GM23248 (cell line): ENCODE data around the gene ABCC1. TPM values are rescaled to one million over a fixed set of nuclear protein-coding genes. Genes with fewer than 3 reads are reported as not detected.

Experiments used
- DNase-seq: peaks from one replicate; pipeline ENCODE4 v3.0.0-alpha.2; 2015
- H2AFZ ChIP-seq: fragments of 200-600 bp; sonication (generic); 2 replicates; pipeline ENCODE4 v1.6.1; 2016; ENCODE audit warnings: antibody characterized with exemption
- H3F3A ChIP-seq: fragments of 200-600 bp; sonication (generic); 2 replicates; pipeline ENCODE4 v1.6.1; 2016; ENCODE audit warnings: mild to moderate bottlenecking, antibody characterized with exemption, mixed run types; ENCODE audit not compliant: insufficient read depth
- H3K27ac ChIP-seq: fragments of 200-600 bp; sonication (generic); 2 replicates; pipeline ENCODE4 v1.5.1; 2016; ENCODE audit warnings: mild to moderate bottlenecking
- H3K27me3 ChIP-seq: fragments of 200-600 bp; sonication (generic); replicated peaks from 2 replicates; pipeline ENCODE4 v1.6.1; 2016; ENCODE audit warnings: mild to moderate bottlenecking; ENCODE audit not compliant: insufficient read depth
- H3K36me3 ChIP-seq: fragments of 200-600 bp; sonication (generic); 2 replicates; pipeline ENCODE4 v1.6.1; 2016; ENCODE audit warnings: low read depth, mild to moderate bottlenecking
- H3K4me1 ChIP-seq: fragments of 200-600 bp; sonication (generic); 2 replicates; pipeline ENCODE4 v1.6.1; 2016; ENCODE audit warnings: mild to moderate bottlenecking; ENCODE audit not compliant: insufficient read depth
- H3K4me2 ChIP-seq: fragments of 200-600 bp; sonication (generic); one replicate; pipeline ENCODE4 v1.6.1; 2016; ENCODE audit warnings: mild to moderate bottlenecking; ENCODE audit not compliant: unreplicated experiment
- H3K4me3 ChIP-seq: fragments of 200-600 bp; sonication (generic); 2 replicates; pipeline ENCODE4 v1.5.1; 2016; ENCODE audit warnings: mild to moderate bottlenecking
- H3K79me2 ChIP-seq: fragments of 200-600 bp; sonication (generic); 2 replicates; pipeline ENCODE4 v1.6.1; 2016; ENCODE audit warnings: mild to moderate bottlenecking; ENCODE audit not compliant: insufficient read depth
- H3K9ac ChIP-seq: fragments of 200-600 bp; sonication (generic); 2 replicates; pipeline ENCODE4 v1.6.1; 2016; ENCODE audit warnings: mild to moderate bottlenecking
- H3K9me2 ChIP-seq: fragments of 200-600 bp; sonication (generic); 2 replicates; pipeline ENCODE4 v1.6.1; 2016; ENCODE audit warnings: mixed run types, mild to moderate bottlenecking, moderate library complexity; ENCODE audit not compliant: insufficient read depth
- H3K9me3 ChIP-seq: fragments of 200-600 bp; sonication (generic); one replicate; pipeline ENCODE4 v1.6.1; 2017; ENCODE audit warnings: low read depth
- H4K20me1 ChIP-seq: fragments of 200-600 bp; sonication (generic); 2 replicates; pipeline ENCODE4 v1.6.0; 2016; ENCODE audit not compliant: insufficient read depth
- EZH2 ChIP-seq: fragments of 200-600 bp; sonication (generic); IDR thresholded peaks from 2 replicates; pipeline ENCODE4 v1.6.1; 2018; ENCODE audit warnings: antibody characterized with exemption, mild to moderate bottlenecking; ENCODE audit not compliant: insufficient read depth, poor library complexity, severe bottlenecking
- EZH2phosphoT487 ChIP-seq: fragments of 200-600 bp; sonication (generic); IDR thresholded peaks from 2 replicates; pipeline ENCODE4 v1.6.1; 2018; ENCODE audit warnings: antibody characterized with exemption, moderate library complexity, mild to moderate bottlenecking, low read depth; ENCODE audit not compliant: insufficient read depth
- WGBS, 2 experiments: methylation state at CpG; one replicate each; pipeline ENCODE4 v1.1.6; 2015 to 2017; ENCODE audit warnings: low lambda C conversion rate in 2 of 2, low coverage in 1 of 2; ENCODE audit errors: missing lambda C conversion rate in 2 of 2; 5-methylcytosine and 5-hydroxymethylcytosine counted together
- in situ Hi-C: fragments of 300-500 bp; cut with MboI; formaldehyde crosslinking; loops from 2 replicates; pipeline ENCODE4 v1.15.0; 2020
- polyA plus RNA-seq: library from polyadenylated mRNA; unstranded; fragments of >200 nt; fragmentation: Nextera tagmentation; extraction: Ambion mirVana; gene quantifications from 2 replicates; pipeline ENCODE4 v1.2.1, GENCODE V29; 2016
- total RNA-seq: library from RNA; depleted of rRNA; stranded (reverse); fragments of >200 nt; shearing (Covaris generic); gene quantifications from 2 replicates; pipeline ENCODE4 v1.2.3, GENCODE V29; 2014

The ABCC1 gene
- total and polyA plus RNA-seq, 2 experiments from 2014 or later: 16.2 to 25.5 TPM

- DNase-seq: no peak
- 61 to 63% methylated on average over 2 of the region's 2 CpGs for WGBS, 2 experiments
- Histone ChIP-seq H3K4me1 (no peaks in the 10 kb centered on the region), H2AFZ (no peak overlapping the region), H4K20me1 (no peaks in the 10 kb centered on the region), H3F3A (no peaks in the 10 kb centered on the region), H3K27me3 (no peaks in the 10 kb centered on the region), H3K4me2 (no peak overlapping the region), H3K36me3 (no peaks in the 10 kb centered on the region), H3K4me3 (no peak overlapping the region), H3K79me2 (no peaks in the 10 kb centered on the region), H3K9ac (no peak overlapping the region), H3K9me3 (no peaks in the 10 kb centered on the region), H3K27ac (no peak overlapping the region), H3K9me2 (no peaks in the 10 kb centered on the region)
- in situ Hi-C loops: no loop called here
- TF ChIP-seq EZH2phosphoT487 (no peak), EZH2 (no peak)
Measured at GRCh38 chr16:15906439-15906838, 43.0 kb upstream of the ABCC1 start.

DNA sequence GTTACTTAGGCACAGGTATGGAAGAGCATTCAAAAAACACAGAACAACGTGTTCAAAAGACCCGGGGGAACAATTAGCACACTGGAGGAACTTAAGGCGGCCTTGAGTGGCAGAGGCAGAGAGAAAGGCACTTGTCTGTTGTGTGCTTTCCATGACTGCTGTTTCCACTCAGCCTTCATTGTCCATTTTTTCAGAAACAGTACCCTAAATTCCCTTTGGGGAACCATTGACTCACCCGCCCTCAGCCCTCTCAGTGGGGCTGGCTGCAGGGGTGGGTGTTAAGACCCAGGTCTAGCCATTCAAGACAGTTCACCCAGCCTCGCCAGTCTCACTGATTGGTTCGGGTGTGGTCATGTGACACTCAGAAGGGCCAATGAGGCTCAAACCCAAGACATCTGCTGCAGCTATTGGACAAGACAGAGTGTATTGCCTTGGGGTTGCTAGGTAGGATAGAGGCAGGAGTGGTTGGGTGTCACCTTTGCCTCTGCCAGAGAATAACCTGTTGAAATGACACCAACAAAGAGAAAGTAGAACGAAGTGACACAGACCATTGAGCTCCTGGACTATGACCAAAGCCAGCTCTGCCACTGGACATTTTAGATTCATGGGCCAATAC lies 41.4 kb upstream of the ABCC1 start:
- H2AFZ ChIP-seq: no peak overlapping the region
- in situ Hi-C loops: no loop called here
- no peaks in the 10 kb centered on the region for H3F3A ChIP-seq
- H3K9me2 ChIP-seq: no peaks in the 10 kb centered on the region
- no peaks in the 10 kb centered on the region for H3K4me1 ChIP-seq
- no peaks in the 10 kb centered on the region for H3K9me3 ChIP-seq
- no peak overlapping the region for H3K4me2 ChIP-seq
- DNase-seq: peak; percentile 26
- 63 to 64% methylated on average over 7 of the region's 7 CpGs for WGBS, 2 experiments
- no peak for TF ChIP-seq EZH2
- no peak for TF ChIP-seq EZH2phosphoT487
- no peaks in the 10 kb centered on the region for H4K20me1 ChIP-seq
- no peak overlapping the region for H3K4me3 ChIP-seq
- H3K27me3 ChIP-seq: no peaks in the 10 kb centered on the region
- no peak overlapping the region for H3K9ac ChIP-seq
- H3K36me3 ChIP-seq: no peaks in the 10 kb centered on the region
- H3K79me2 ChIP-seq: no peaks in the 10 kb centered on the region
- H3K27ac ChIP-seq: no peak overlapping the region

DNA sequence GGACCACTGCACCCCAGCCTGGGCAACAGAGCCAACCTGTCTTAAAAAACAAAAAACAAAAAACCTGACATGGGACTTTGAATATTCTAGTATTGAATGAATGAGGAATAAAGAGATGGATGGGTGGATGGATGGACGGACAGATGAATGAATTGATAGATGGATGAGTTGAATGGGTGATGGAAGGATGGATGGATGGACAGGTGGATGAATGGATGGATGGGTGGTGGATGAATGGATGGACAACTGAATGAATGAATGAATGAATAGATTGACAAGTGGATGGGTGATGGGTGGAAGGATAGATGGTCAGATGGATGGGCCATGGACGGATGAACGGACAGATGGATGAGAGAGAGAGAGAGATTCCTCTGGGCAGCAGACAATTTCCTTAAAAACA lies 38.2 kb upstream of the ABCC1 start:
- Histone ChIP-seq H2AFZ (no peak overlapping the region), H3K27me3 (no peaks in the 10 kb centered on the region), H3K9me3 (no peaks in the 10 kb centered on the region), H3K9me2 (no peaks in the 10 kb centered on the region), H3K27ac (no peak overlapping the region), H4K20me1 (no peaks in the 10 kb centered on the region), H3K9ac (no peak overlapping the region), H3K36me3 (no peaks in the 10 kb centered on the region), H3K4me3 (no peak overlapping the region), H3K4me1 (no peaks in the 10 kb centered on the region), H3K79me2 (no peaks in the 10 kb centered on the region), H3K4me2 (no peak overlapping the region), H3F3A (no peaks in the 10 kb centered on the region)
- in situ Hi-C loops: no loop called here
- TF ChIP-seq EZH2 (no peak), EZH2phosphoT487 (no peak)
- DNase-seq: no peak
- WGBS, 2 experiments: 90 to 97% methylated on average over 3 of the region's 3 CpGs

- 80% methylated on average over 7 of the region's 7 CpGs for WGBS, 2 experiments
Measured at GRCh38 chr16:15913046-15913698, 36.2 kb upstream of the ABCC1 start.

More at GRCh38 chr16:15913046-15913698, 36.2 kb upstream of the ABCC1 start:
- no peaks in the 10 kb centered on the region for H3K27me3 ChIP-seq
- in situ Hi-C loops: no loop called here
- no peaks in the 10 kb centered on the region for H3K36me3 ChIP-seq
- H3K9ac ChIP-seq: no peak overlapping the region
- H3K79me2 ChIP-seq: no peaks in the 10 kb centered on the region
- no peak overlapping the region for H3K4me3 ChIP-seq
- no peaks in the 10 kb centered on the region for H3K9me3 ChIP-seq
- no peaks in the 10 kb centered on the region for H3F3A ChIP-seq
- no peaks in the 10 kb centered on the region for H3K9me2 ChIP-seq
- no peak for DNase-seq
- TF ChIP-seq EZH2phosphoT487 (no peak), EZH2 (no peak)
- H2AFZ ChIP-seq: peak overlapping the region; percentile 58
- no peak overlapping the region for H3K27ac ChIP-seq
- H3K4me1 ChIP-seq: no peaks in the 10 kb centered on the region
- no peaks in the 10 kb centered on the region for H4K20me1 ChIP-seq
- H3K4me2 ChIP-seq: no peak overlapping the region
